Endothelial cell of umbilical vein (primary cell): ENCODE measurements around the gene DENND1A. TPM values are rescaled to one million over a fixed set of nuclear protein-coding genes. Genes with fewer than 3 reads are reported as not detected.

Source experiments
- BruUV-seq: library from RNA; stranded (reverse); fragments of 400-500 nt; replicated peaks from 2 replicates; lab custom pipeline; 2021; lab: Mats Ljungman, UMichigan
- CTCF ChIA-PET: fragments of 300-600, 350-600 bp; sonication (Branson Sonifier 250); formaldehyde crosslinking; loops from one replicate; lab custom pipeline; 2021; ENCODE audit warnings: antibody characterized with exemption, inconsistent platforms; lab: Charles Lee
- POLR2A ChIA-PET: fragments of 300-600, 350-600 bp; sonication (Branson Sonifier 250); formaldehyde crosslinking; loops from one replicate; lab custom pipeline; 2021; ENCODE audit warnings: antibody characterized with exemption, inconsistent platforms; lab: Charles Lee
- DNase-seq: peaks from one replicate; pipeline ENCODE4 v3.0.0-alpha.2; 2011; ENCODE audit warnings: low read depth, low spot score
- FAIRE-seq: peaks from 2 replicates; lab custom pipeline; 2011; peaks lifted over from hg19 to GRCh38; lab: Jason Lieb, UNC
- H2AFZ ChIP-seq: 2 replicates; pipeline ENCODE4 v1.6.0; 2012; ENCODE audit warnings: low read depth, low read length, control low read depth, inconsistent platforms
- H3K27ac ChIP-seq: 2 replicates; pipeline ENCODE4 v1.5.1; 2011; ENCODE audit warnings: low read depth, mild to moderate bottlenecking, control low read depth, low read length, moderate library complexity; ENCODE audit not compliant: insufficient read depth
- H3K27me3 ChIP-seq, 2 experiments: 2 replicates each; pipeline versions ENCODE4 v1.6.0 to v1.6.1; 2011; ENCODE audit warnings: low read length in 2 of 2, mixed read lengths in 1 of 2; ENCODE audit not compliant: control insufficient read depth in 2 of 2, insufficient read depth in 2 of 2
- H3K36me3 ChIP-seq, 2 experiments: 2 replicates in 1 of 2; 3 replicates in 1 of 2; pipeline ENCODE4 v1.5.1; 2011; ENCODE audit warnings: low read length in 2 of 2, mild to moderate bottlenecking in 1 of 2, moderate library complexity in 1 of 2; ENCODE audit not compliant: control insufficient read depth in 2 of 2, insufficient read depth in 2 of 2; ENCODE audit errors: extremely low read depth in 1 of 2
- H3K4me1 ChIP-seq: 3 replicates; pipeline ENCODE4 v1.5.1; 2011; ENCODE audit warnings: mild to moderate bottlenecking, low read length; ENCODE audit not compliant: control insufficient read depth, insufficient read depth; ENCODE audit errors: extremely low read depth
- H3K4me2 ChIP-seq: 2 replicates; pipeline ENCODE4 v1.6.1; 2011; ENCODE audit warnings: low read length, control low read depth, mixed read lengths; ENCODE audit not compliant: insufficient read depth
- H3K4me3 ChIP-seq, 3 experiments: fragments of 200-600 bp in 1 of 3; sonication (generic), shearing (Covaris generic) in 1 of 3; replicated peaks in 1 of 3; 2 replicates each; pipeline ENCODE4 v1.5.1; 2011 to 2016; ENCODE audit warnings: control low read depth in 3 of 3, low read length in 3 of 3, mild to moderate bottlenecking in 2 of 3, inconsistent platforms in 1 of 3, low read depth in 1 of 3, moderate library complexity in 1 of 3; ENCODE audit not compliant: insufficient read depth in 1 of 3
- H3K79me2 ChIP-seq: 2 replicates; pipeline ENCODE4 v1.6.0; 2012; ENCODE audit warnings: low read length, inconsistent platforms; ENCODE audit not compliant: control insufficient read depth, insufficient read depth
- H3K9ac ChIP-seq: replicated peaks from 2 replicates; pipeline ENCODE3; 2011; ENCODE audit warnings: low read length, control low read depth; ENCODE audit not compliant: insufficient read depth; ENCODE audit errors: extremely low read depth
- H3K9me1 ChIP-seq: replicated peaks from 3 replicates; pipeline ENCODE4 v1.6.0; 2011; ENCODE audit warnings: mild to moderate bottlenecking, low read length; ENCODE audit not compliant: control insufficient read depth, insufficient read depth; ENCODE audit errors: extremely low read depth
- H3K9me3 ChIP-seq: replicated peaks from 2 replicates; pipeline ENCODE4 v1.5.1; 2012; ENCODE audit warnings: low read length, inconsistent platforms; ENCODE audit not compliant: control insufficient read depth, insufficient read depth
- H4K20me1 ChIP-seq: replicated peaks from 2 replicates; pipeline ENCODE3; 2011; ENCODE audit warnings: mild to moderate bottlenecking, low read length; ENCODE audit not compliant: control insufficient read depth, insufficient read depth; ENCODE audit errors: extremely low read depth
- CTCF ChIP-seq, 2 donors: IDR thresholded peaks; 1 replicate in 1 of 2; 2 replicates in 1 of 2; pipeline ENCODE4 v1.5.1; 2011; ENCODE audit warnings: low read length in 2 of 2, mild to moderate bottlenecking in 2 of 2, moderate library complexity in 2 of 2, control low read depth in 1 of 2, inconsistent platforms in 1 of 2, low read depth in 1 of 2; ENCODE audit not compliant: insufficient read depth in 1 of 2; ENCODE audit errors: extremely low read depth in 1 of 2
- EZH2 ChIP-seq: IDR thresholded peaks from 2 replicates; pipeline ENCODE4 v1.6.1; 2012; ENCODE audit warnings: borderline replicate concordance, low read depth, mild to moderate bottlenecking, moderate library complexity, low read length, inconsistent platforms; ENCODE audit not compliant: severe bottlenecking
- FOS ChIP-seq: IDR thresholded peaks from 2 replicates; pipeline ENCODE4 v1.6.1; 2011; ENCODE audit warnings: mild to moderate bottlenecking, low read length, moderate library complexity, borderline replicate concordance; ENCODE audit not compliant: insufficient read depth
- GATA2 ChIP-seq: IDR thresholded peaks from 2 replicates; pipeline ENCODE4 v1.7.0; 2011; ENCODE audit warnings: low read depth, mild to moderate bottlenecking, moderate library complexity, mixed read lengths, low read length; ENCODE audit not compliant: insufficient read length, insufficient read depth
- JUN ChIP-seq: IDR thresholded peaks from 2 replicates; pipeline ENCODE4 v1.6.1; 2011; ENCODE audit warnings: borderline replicate concordance, low read depth; ENCODE audit not compliant: insufficient read length, insufficient read depth
- MAX ChIP-seq: IDR thresholded peaks from 2 replicates; pipeline ENCODE4 v1.6.1; 2011; ENCODE audit not compliant: insufficient read depth, insufficient read length
- MYC ChIP-seq: IDR thresholded peaks from one replicate; pipeline ENCODE4 v1.6.1; 2011; ENCODE audit warnings: mild to moderate bottlenecking, low read depth, low read length
- POLR2A ChIP-seq: IDR thresholded peaks from 2 replicates; pipeline ENCODE4 v1.6.1; 2012; ENCODE audit warnings: low read depth, mild to moderate bottlenecking, control low read depth, low read length
- POLR2AphosphoS5 ChIP-seq: IDR thresholded peaks from 2 replicates; pipeline ENCODE4 v1.6.1; 2012; ENCODE audit warnings: low read depth, mild to moderate bottlenecking, control low read depth, low read length, moderate library complexity; ENCODE audit not compliant: insufficient read depth
- dilution Hi-C: fragments of 300-500 bp; cut with MboI; formaldehyde crosslinking; loops from one replicate; pipeline ENCODE4 v1.15.0; 2019; ENCODE audit warnings: low sequenced_read_pairs; ENCODE audit not compliant: extremely low pct_ligation_motif_present
- intact Hi-C: fragments of 100-400 bp; cut with micrococcal nuclease; formaldehyde crosslinking; loops from one replicate; pipeline ENCODE4 v1.10.0; 2022
- polyA plus RNA-seq, 4 experiments: library from polyadenylated mRNA; depleted of rRNA in 3 of 4; stranded (reverse) in 3 of 4; unstranded in 1 of 4; fragments of >200 nt; gene quantifications; 2 replicates each; pipeline versions ENCODE4 v1.2.1 to v1.2.3, GENCODE V29; 2011 to 2012; ENCODE audit warnings: missing spikeins in 1 of 4
- total RNA-seq: library from RNA; stranded (reverse); gene quantifications from 2 replicates; pipeline ENCODE4 v1.2.3, GENCODE V29; 2021

Gene DENND1A
- total and polyA plus RNA-seq, 2 donors (not counting 3 experiments of a cell fraction or from before 2014, with no cell fraction given): 18.5 to 24.5 TPM

GRCh38 chr9:123555646-123556045, 374.3 kb downstream of the DENND1A start:
- Histone ChIP-seq H3K9me1 (no peaks in the 10 kb centered on the region), H3K79me2 (no peaks in the 10 kb centered on the region), H3K9ac (no peak overlapping the region), H3K9me3 (no peaks in the 10 kb centered on the region), H3K27me3 (no peaks in the 10 kb centered on the region), H3K4me3 (no peak overlapping the region), H3K4me1 (no peaks in the 10 kb centered on the region), H4K20me1 (no peaks in the 10 kb centered on the region), H3K36me3 (no peaks in the 10 kb centered on the region), H3K27ac (no peak overlapping the region), H3K4me2 (no peak overlapping the region), H2AFZ (no peak overlapping the region)
- POLR2A ChIA-PET: no interaction called here
- dilution Hi-C loops (no loop called here), intact Hi-C loops (no loop called here)
- DNase-seq: no peak
- TF ChIP-seq GATA2 (no peak), EZH2 (no peak), POLR2A (no peak), MYC (no peak), CTCF (IDR thresholded peaks at IDR 0.05; ENCODE audit: extremely low read depth in 1 of 2, insufficient read depth in 1 of 2, low read depth in 1 of 2, low read length in 2 of 2) (no peak), MAX (no peak), FOS (no peak), JUN (no peak), POLR2AphosphoS5 (no peak)
- CTCF ChIA-PET: no interaction called here
- no TSS peak for BruUV-seq
- FAIRE-seq: no peak
